Heart left ventricle (tissue), 16 donors: ENCODE data around the gene GPBP1. TPM values are rescaled to one million over a fixed set of nuclear protein-coding genes. Genes with fewer than 3 reads are reported as not detected.

Experiments
- ATAC-seq, 4 donors: fragments of 200-7000 bp; cut with Tn5 transposase; one replicate each; pipeline ENCODE4 v1.9.1; 2020 to 2022; ENCODE audit warnings: moderate library complexity in 4 of 4, mild to moderate bottlenecking in 3 of 4, moderate number of reproducible peaks in 1 of 4
- DNase-seq, 5 donors: peaks; one replicate each; pipeline ENCODE4 v3.0.0-alpha.2; 2020
- H3K27ac ChIP-seq, 12 donors: fragments of 200-600 bp; sonication (generic) in 4 of 12; one replicate each; pipeline versions ENCODE4 v1.5.0 to v1.8.0; 2016 to 2022; ENCODE audit warnings: mild to moderate bottlenecking in 2 of 12
- H3K27me3 ChIP-seq, 9 donors: fragments of 200-600 bp; sonication (generic) in 2 of 9; one replicate each; pipeline versions ENCODE4 v1.5.1 to v1.8.0; 2016 to 2022; ENCODE audit warnings: mild to moderate bottlenecking in 3 of 9
- H3K36me3 ChIP-seq, 9 donors: fragments of 200-600 bp; sonication (generic) in 2 of 9; one replicate each; pipeline versions ENCODE4 v1.5.0 to v1.8.0; 2018 to 2022; ENCODE audit warnings: mild to moderate bottlenecking in 2 of 9
- H3K4me1 ChIP-seq, 12 donors: fragments of 200-600 bp; sonication (generic) in 4 of 12; one replicate each; pipeline versions ENCODE4 v1.5.0 to v1.8.0; 2016 to 2022; ENCODE audit warnings: mild to moderate bottlenecking in 3 of 12
- H3K4me3 ChIP-seq, 12 donors: fragments of 200-600 bp; sonication (generic) in 4 of 12; one replicate each; pipeline versions ENCODE4 v1.5.0 to v1.8.0; 2017 to 2022; ENCODE audit warnings: mild to moderate bottlenecking in 9 of 12, moderate library complexity in 4 of 12
- H3K9me3 ChIP-seq, 12 donors: fragments of 200-600 bp; sonication (generic) in 4 of 12; one replicate each; pipeline versions ENCODE4 v1.5.0 to v1.8.0; 2016 to 2022; ENCODE audit warnings: mild to moderate bottlenecking in 1 of 12
- POLR2A ChIP-seq, 2 donors: fragments of 450-650 bp; IDR thresholded peaks; one replicate each; pipeline ENCODE4 v1.6.1; 2017; ENCODE audit warnings: antibody characterized with exemption in 2 of 2, mild to moderate bottlenecking in 2 of 2, moderate library complexity in 2 of 2
- WGBS, 4 donors: extraction: QIAGEN DNeasy Blood & Tissue Kit in 2 of 4; methylation state at CpG; one replicate each; pipeline versions ENCODE4 v1.1.5 to v1.1.7; 2013 to 2018; 5-methylcytosine and 5-hydroxymethylcytosine counted together
- intact Hi-C, 10 donors: fragments of 100-400 bp; cut with DNase I; formaldehyde crosslinking; loops; one replicate each; pipeline versions ENCODE4 v1.11.1 to v1.14.2; 2022
- polyA plus RNA-seq, 2 donors: library from polyadenylated mRNA; stranded (reverse); fragments of 200-250 nt; gene quantifications; one replicate each; pipeline ENCODE4 v1.2.3, GENCODE V29; 2013
- total RNA-seq, 9 donors: library from RNA; depleted of rRNA in 2 of 9; stranded (reverse); fragments of >200 nt in 2 of 9; fragmentation: NEBNext Ultra II Directional in 3 of 9; extraction: Animal tissue kit (Norgen Biotek cat#: 25700) in 3 of 9; gene quantifications; one replicate each; pipeline versions ENCODE4 v1.1.0 to v1.2.4, GENCODE V29; 2016 to 2023
- TF ChIP-seq, protein P1 (sequence below), 12 donors: fragments of 200-600 bp; sonication (generic) in 4 of 12; IDR thresholded peaks; one replicate each; pipeline versions ENCODE4 v1.5.0 to v1.8.0; 2018 to 2022; ENCODE audit warnings: antibody characterized with exemption in 12 of 12, mild to moderate bottlenecking in 5 of 12
- donor health status: ischemic (EF 13 %, LVEDD 7.1; RV severe dilation, severe dysfunction).
- donor health status: healthy with polysubstance abuse.
- donor health status: DM: no; HTN: yes; CAD: no.
- donor health status: DM: no; HTN: no; CAD: no.
- donor health status: ischemic (EF 25% LVEDD 6.9; RV normal size, moderate dysfunction).
- donor health status: ischemic (EF 25% LVEDD 5.7; RV mildly dilated, moderate dysfunction).
- donor health status: healthy.
- donor health status: DM: yes; HTN: yes; CAD: no.
- donor health status: ischemic (EF 35%, LVEDD 5.7; RV mildly dilated, moderate dysfunction).
- donor health status: nonischemic (EF 11% LVEDD 7.7; RV severe dilation, severe dysfunction).
- donor health status: DM: yes; HTN: yes; CAD: no.
- donor health status: PGD.
- donor health status: ischemic (EF 29% LVEDD 5.4; RV normal size, mild dysfunction).
- donor health status: nonischemic (EF 23%, LVEDD 6.1; RV moderate dilation, normal function).

The GPBP1 gene
- total and polyA plus RNA-seq, 11 donors, result 31.0 to 60.9 (median 49.5) TPM

DNA sequence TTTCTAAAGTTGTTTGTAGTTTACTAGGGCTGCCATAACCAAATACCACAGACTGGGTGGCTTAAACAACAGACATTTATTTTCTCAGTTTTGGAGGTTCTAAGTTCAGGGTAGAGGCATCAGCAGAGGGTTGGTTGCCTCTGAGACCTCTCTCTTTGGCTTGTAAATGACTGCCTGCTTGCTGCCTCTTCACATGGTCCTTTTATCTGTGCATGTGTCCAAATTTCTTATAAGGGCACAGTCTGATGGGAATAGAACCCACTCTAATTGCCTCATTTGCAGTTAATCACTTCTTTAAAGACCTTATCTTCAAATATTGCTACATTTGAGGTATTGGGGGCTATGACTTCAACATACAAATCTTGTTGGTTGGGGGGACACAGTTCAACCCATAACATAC, 36.8 kb downstream of the GPBP1 start:
- Histone ChIP-seq H3K27ac (peak overlapping the region in 5 of 12 donors; percentile 10 to 56 (median 39)), H3K4me1 (peaks cover 0 to 55% (median 38%) of the 10 kb centered on the region in 12 donors), H3K27me3 (no peaks in the 10 kb centered on the region), H3K36me3 (peaks cover 0 to 22% (median 18%) of the 10 kb centered on the region in 9 donors), H3K9me3 (no peaks in the 10 kb centered on the region), H3K4me3 (no peak overlapping the region)
- no peak for TF ChIP-seq POLR2A (IDR thresholded peaks at IDR 0.05)
- TF ChIP-seq, protein P1, sequence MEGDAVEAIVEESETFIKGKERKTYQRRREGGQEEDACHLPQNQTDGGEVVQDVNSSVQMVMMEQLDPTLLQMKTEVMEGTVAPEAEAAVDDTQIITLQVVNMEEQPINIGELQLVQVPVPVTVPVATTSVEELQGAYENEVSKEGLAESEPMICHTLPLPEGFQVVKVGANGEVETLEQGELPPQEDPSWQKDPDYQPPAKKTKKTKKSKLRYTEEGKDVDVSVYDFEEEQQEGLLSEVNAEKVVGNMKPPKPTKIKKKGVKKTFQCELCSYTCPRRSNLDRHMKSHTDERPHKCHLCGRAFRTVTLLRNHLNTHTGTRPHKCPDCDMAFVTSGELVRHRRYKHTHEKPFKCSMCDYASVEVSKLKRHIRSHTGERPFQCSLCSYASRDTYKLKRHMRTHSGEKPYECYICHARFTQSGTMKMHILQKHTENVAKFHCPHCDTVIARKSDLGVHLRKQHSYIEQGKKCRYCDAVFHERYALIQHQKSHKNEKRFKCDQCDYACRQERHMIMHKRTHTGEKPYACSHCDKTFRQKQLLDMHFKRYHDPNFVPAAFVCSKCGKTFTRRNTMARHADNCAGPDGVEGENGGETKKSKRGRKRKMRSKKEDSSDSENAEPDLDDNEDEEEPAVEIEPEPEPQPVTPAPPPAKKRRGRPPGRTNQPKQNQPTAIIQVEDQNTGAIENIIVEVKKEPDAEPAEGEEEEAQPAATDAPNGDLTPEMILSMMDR (IDR thresholded peaks at IDR 0.05), result no peak
- ATAC-seq (no peak), DNase-seq (no peak)
- intact Hi-C loops, result loop anchor here in 3 of 10 donors (5.0 to 10.0 kb wide), 3 partner anchors 33 to 936 kb away; partner anchors contain the start of gene GPBP1 (in 1 of the 3)

DNA sequence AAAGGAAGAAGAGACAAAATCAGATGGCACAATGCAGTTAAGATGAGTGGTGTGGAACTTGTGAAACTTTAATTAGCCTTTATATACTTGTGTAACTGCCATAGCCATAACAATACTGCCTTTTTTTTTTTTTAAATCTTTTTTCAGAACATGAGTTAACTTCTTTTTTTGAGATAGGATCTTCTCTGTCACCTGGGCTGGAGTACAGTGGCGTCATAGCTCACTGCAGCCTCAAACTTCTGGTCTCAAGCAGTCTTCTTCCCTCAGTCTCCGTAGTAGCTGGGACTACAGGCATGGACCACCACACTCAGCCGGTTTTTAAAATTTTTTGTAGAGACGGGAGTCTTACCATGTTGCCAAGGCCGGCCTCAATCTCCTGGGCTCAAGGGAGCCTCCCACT, 37.2 kb downstream of the GPBP1 start:
- peak overlapping the region in 5 of 12 donors; percentile 10 to 56 (median 39) for H3K27ac ChIP-seq
- no peak for TF ChIP-seq POLR2A (IDR thresholded peaks at IDR 0.05)
- TF ChIP-seq, protein P1 (IDR thresholded peaks at IDR 0.05), result no peak
- DNase-seq (no peak), ATAC-seq (no peak)
- H3K9me3 ChIP-seq, result no peaks in the 10 kb centered on the region
- intact Hi-C loops, result loop anchor here in 3 of 10 donors (5.0 to 10.0 kb wide), 3 partner anchors 34 to 936 kb away; partner anchors contain the start of gene GPBP1 (in 1 of the 3)
- 79 to 87% (median 84%) methylated on average over 5 of the region's 5 CpGs for WGBS, 4 donors
- peaks cover 0 to 26% (median 22%) of the 10 kb centered on the region in 9 donors for H3K36me3 ChIP-seq
- no peak overlapping the region for H3K4me3 ChIP-seq
- peaks cover 0 to 54% (median 37%) of the 10 kb centered on the region in 12 donors for H3K4me1 ChIP-seq
- no peaks in the 10 kb centered on the region for H3K27me3 ChIP-seq

DNA sequence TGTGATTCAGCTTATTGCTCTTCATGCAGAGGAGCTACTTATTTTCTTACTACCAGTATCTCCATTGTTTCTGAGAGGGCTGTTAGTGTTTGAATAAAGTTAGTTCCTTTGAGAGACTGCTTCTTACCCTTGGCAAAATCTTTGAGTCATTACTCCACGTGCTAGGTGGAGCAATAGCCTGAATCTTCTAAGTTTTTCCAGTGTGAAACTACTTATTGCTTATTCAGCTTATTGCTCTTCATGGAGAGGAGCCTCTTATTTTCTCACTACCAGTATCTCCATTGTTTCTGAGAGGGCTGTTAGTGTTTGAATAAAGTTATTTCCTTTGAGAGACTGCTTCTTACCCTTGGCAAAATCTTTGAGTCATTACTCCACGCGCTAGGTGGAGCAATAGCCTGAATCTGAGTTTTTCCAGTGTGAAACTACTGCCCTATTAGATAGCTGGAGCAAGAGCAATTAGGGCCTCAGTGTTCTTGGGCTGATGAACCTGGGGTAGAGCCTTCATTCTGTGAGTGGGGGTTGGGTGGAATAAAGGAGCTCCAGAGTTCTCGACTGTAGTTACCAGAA, 41.9 kb downstream of the GPBP1 start:
- Histone ChIP-seq H3K36me3 (peaks cover 0 to 40% (median 31%) of the 10 kb centered on the region in 9 donors), H3K27me3 (no peaks in the 10 kb centered on the region), H3K27ac (no peak overlapping the region), H3K4me3 (no peak overlapping the region), H3K4me1 (peaks cover 0 to 20% (median 9%) of the 10 kb centered on the region in 12 donors), H3K9me3 (no peaks in the 10 kb centered on the region)
- DNase-seq (no peak), ATAC-seq (no peak)
- intact Hi-C loops, result loop anchor here in 6 of 10 donors (5.0 to 10.0 kb wide), 6 partner anchors 38 to 953 kb away; partner anchors contain the start of genes MIER3 (in 2 of the 6) and GPBP1 (in 1 of the 6)
- 77 to 88% (median 82%) methylated on average over 4 of the region's 4 CpGs for WGBS, 4 donors
- TF ChIP-seq POLR2A (IDR thresholded peaks at IDR 0.05), result no peak

DNA sequence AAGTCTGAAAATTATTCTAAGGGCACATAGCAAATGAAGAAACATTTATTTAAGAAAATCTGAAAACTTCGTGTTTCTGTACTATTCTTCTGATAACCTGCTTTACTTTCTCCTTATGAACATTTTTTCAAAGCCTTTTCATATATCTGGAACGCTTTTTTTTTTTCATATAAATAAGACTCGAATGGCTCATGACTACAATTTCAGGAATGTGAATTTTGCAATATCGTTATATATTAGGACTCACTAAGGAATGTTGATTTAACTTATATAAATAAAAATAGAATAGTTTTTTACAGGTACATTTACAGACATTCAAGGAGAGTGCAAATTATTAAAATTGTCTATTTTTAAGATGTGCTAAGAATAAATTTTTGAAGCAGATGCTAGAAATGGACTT, 42.9 kb downstream of the GPBP1 start:
- no peak for TF ChIP-seq POLR2A (IDR thresholded peaks at IDR 0.05)
- TF ChIP-seq, protein P1 (IDR thresholded peaks at IDR 0.05), result no peak
- 81 to 86% (median 86%) methylated on average over 4 of the region's 4 CpGs for WGBS, 4 donors
- Histone ChIP-seq H3K27me3 (no peaks in the 10 kb centered on the region), H3K27ac (no peak overlapping the region), H3K4me3 (no peak overlapping the region), H3K36me3 (peaks cover 0 to 40% (median 31%) of the 10 kb centered on the region in 9 donors), H3K9me3 (no peaks in the 10 kb centered on the region), H3K4me1 (peaks cover 0 to 23% (median 6%) of the 10 kb centered on the region in 12 donors)
- DNase-seq (no peak), ATAC-seq (no peak)
- intact Hi-C loops, result loop anchor here in 6 of 10 donors (5.0 to 10.0 kb wide), 6 partner anchors 39 to 954 kb away; partner anchors contain the start of genes MIER3 (in 2 of the 6) and GPBP1 (in 1 of the 6)
